HCT116 (cell line): ENCODE data around the gene IQGAP3.

Experiments used
- RAD21 ChIP-seq: IDR thresholded peaks from 2 replicates; pipeline ENCODE4 v1.6.1; 2012; ENCODE audit warnings: low read depth, mild to moderate bottlenecking
- TCF7L2 ChIP-seq: IDR thresholded peaks from 2 replicates; pipeline ENCODE4 v1.7.0; 2011; ENCODE audit warnings: borderline replicate concordance, inconsistent platforms; ENCODE audit not compliant: insufficient read depth, insufficient read length; ENCODE audit errors: extremely low read depth
- TF ChIP-seq, protein P1 (sequence below), 3 experiments: fragments of 200-600 bp in 1 of 3; sonication (generic) in 1 of 3; IDR thresholded peaks in 2 of 3; conservative IDR thresholded peaks in 1 of 3; 2 replicates each; pipeline ENCODE4 v1.5.1; 2012 to 2017; ENCODE audit warnings: low read depth in 2 of 3, low read length in 2 of 3, antibody characterized with exemption in 1 of 3, borderline replicate concordance in 1 of 3, control low read depth in 1 of 3, mild to moderate bottlenecking in 1 of 3, mixed read lengths in 1 of 3, mixed run types in 1 of 3, moderate library complexity in 1 of 3; ENCODE audit not compliant: insufficient read depth in 1 of 3

DNA sequence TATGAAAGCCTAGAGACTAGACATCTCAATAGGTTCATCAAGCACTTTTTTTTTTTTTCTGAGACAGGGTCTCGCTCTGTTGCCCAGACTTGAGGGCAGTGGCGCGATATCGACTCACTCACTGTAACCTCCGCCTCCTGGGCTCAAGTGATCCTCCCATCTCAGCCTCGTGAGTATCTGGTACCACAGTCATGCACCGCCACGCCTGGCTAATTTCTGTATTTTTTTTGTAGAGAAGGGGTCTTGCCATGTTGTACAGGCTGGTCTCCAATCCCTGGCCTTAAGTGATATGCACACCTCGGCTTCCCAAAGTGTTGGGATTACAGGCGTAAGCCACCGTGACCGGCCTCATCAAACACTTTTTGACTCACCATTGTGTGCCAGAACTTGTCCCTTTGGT, 29.5 kb upstream of the IQGAP3 start:
- TF ChIP-seq, protein P1, sequence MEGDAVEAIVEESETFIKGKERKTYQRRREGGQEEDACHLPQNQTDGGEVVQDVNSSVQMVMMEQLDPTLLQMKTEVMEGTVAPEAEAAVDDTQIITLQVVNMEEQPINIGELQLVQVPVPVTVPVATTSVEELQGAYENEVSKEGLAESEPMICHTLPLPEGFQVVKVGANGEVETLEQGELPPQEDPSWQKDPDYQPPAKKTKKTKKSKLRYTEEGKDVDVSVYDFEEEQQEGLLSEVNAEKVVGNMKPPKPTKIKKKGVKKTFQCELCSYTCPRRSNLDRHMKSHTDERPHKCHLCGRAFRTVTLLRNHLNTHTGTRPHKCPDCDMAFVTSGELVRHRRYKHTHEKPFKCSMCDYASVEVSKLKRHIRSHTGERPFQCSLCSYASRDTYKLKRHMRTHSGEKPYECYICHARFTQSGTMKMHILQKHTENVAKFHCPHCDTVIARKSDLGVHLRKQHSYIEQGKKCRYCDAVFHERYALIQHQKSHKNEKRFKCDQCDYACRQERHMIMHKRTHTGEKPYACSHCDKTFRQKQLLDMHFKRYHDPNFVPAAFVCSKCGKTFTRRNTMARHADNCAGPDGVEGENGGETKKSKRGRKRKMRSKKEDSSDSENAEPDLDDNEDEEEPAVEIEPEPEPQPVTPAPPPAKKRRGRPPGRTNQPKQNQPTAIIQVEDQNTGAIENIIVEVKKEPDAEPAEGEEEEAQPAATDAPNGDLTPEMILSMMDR (IDR thresholded peaks at IDR 0.05 in 2 of 3, conservative IDR thresholded peaks at IDR 0.05 in 1 of 3; ENCODE audit: borderline replicate concordance in 1 of 3, insufficient read depth in 1 of 3, low read depth in 2 of 3, low read length in 2 of 3), result no peak
- TF ChIP-seq RAD21 (no peak), TCF7L2 (peak; percentile 50)
